ENCODE measurements around the gene IRX1. TPM values are rescaled to one million over a fixed set of nuclear protein-coding genes. Genes with fewer than 3 reads are reported as not detected.

IRX1 gene
- total RNA-seq, 1 experiment from 2014 or later: 4.1 TPM

DNA sequence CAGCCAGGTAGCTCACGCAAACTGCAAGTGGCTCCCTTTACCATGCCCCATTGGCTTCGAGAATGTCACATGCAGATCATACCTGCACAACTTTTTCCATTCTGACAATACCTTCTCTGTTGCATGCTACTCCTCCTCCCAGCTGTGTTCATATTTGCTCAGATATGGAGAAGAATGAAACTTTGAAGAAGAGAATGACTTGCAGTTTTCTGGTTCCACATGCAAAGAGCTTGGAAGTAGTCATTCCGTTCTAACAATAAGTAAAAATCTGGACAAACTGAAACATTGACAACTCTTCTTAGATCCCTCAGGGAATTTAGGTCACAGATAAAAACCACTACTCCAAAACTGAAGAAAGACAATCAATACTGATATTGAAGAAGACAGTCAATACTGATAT is 49.6 kb upstream of the IRX1 start:
- Histone ChIP-seq H3K4me1 (ENCODE audit: insufficient read depth, low read length) (no peaks in the 10 kb centered on the region), H4K20me1 (ENCODE audit: control insufficient read depth, insufficient read depth, insufficient read length) (no peaks in the 10 kb centered on the region), H3K4me2 (ENCODE audit: insufficient read depth, insufficient read length, low read length) (no peak overlapping the region), H3K79me2 (ENCODE audit: insufficient read depth, low read length) (no peaks in the 10 kb centered on the region), H3K14ac (ENCODE audit: insufficient read depth, low read length) (no peak overlapping the region), H3K23ac (ENCODE audit: insufficient read length, low read depth, low read length) (no peak overlapping the region), H2BK12ac (ENCODE audit: insufficient read length, low read depth, low read length) (no peak overlapping the region), H3K9ac (ENCODE audit: extremely low read depth, insufficient read length, low read length) (no peak overlapping the region), H3K27ac (ENCODE audit: insufficient read length, low read depth, low read length) (no peak overlapping the region), H2BK120ac (ENCODE audit: low read depth, low read length, poor library complexity, severe bottlenecking) (no peak overlapping the region), H3K56ac (ENCODE audit: insufficient read length, low read depth, low read length) (no peak overlapping the region), H3K79me1 (ENCODE audit: insufficient read depth, low read depth, low read length, poor library complexity, severe bottlenecking) (no peaks in the 10 kb centered on the region), H3T11ph (ENCODE audit: low read length) (no peak overlapping the region), H3K4ac (ENCODE audit: low read depth, low read length) (no peak overlapping the region), H4K91ac (ENCODE audit: insufficient read length, low read depth, low read length) (no peak overlapping the region), H3K23me2 (ENCODE audit: insufficient read length, low read depth, low read length, poor library complexity, severe bottlenecking) (no peaks in the 10 kb centered on the region), H2AFZ (ENCODE audit: low read length) (no peak overlapping the region), H4K8ac (replicated peaks; ENCODE audit: insufficient read length, low read depth, low read length) (no peak overlapping the region), H2AK5ac (ENCODE audit: insufficient read length, low read length) (no peak overlapping the region), H2BK15ac (ENCODE audit: low read depth, low read length) (no peak overlapping the region), H4K5ac (ENCODE audit: insufficient read length, low read depth, low read length) (no peak overlapping the region), H3K18ac (ENCODE audit: insufficient read length, low read depth, low read length) (no peak overlapping the region), H2BK5ac (ENCODE audit: insufficient read length, low read length) (no peak overlapping the region), H2BK20ac (ENCODE audit: low read depth, low read length, poor library complexity, severe bottlenecking) (no peak overlapping the region), H3K9me3 (ENCODE audit: control insufficient read depth, low read depth, low read length) (no peaks in the 10 kb centered on the region), H3K27me3 (ENCODE audit: insufficient read depth, low read length) (no peaks in the 10 kb centered on the region)
- H3K9me3 Mint-ChIP-seq: no peaks in the 10 kb centered on the region; a peak in 3 of 5 replicates
- no peaks in the 10 kb centered on the region; a peak in 1 of 7 replicates for H3K36me3 Mint-ChIP-seq (ENCODE audit: insufficient read depth in 1 of 3, low read depth in 3 of 3)
- H3K4me3 Mint-ChIP-seq: no peak overlapping the region
- TF ChIP-seq, protein P1, sequence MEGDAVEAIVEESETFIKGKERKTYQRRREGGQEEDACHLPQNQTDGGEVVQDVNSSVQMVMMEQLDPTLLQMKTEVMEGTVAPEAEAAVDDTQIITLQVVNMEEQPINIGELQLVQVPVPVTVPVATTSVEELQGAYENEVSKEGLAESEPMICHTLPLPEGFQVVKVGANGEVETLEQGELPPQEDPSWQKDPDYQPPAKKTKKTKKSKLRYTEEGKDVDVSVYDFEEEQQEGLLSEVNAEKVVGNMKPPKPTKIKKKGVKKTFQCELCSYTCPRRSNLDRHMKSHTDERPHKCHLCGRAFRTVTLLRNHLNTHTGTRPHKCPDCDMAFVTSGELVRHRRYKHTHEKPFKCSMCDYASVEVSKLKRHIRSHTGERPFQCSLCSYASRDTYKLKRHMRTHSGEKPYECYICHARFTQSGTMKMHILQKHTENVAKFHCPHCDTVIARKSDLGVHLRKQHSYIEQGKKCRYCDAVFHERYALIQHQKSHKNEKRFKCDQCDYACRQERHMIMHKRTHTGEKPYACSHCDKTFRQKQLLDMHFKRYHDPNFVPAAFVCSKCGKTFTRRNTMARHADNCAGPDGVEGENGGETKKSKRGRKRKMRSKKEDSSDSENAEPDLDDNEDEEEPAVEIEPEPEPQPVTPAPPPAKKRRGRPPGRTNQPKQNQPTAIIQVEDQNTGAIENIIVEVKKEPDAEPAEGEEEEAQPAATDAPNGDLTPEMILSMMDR (conservative IDR thresholded peaks at IDR 0.05): no peak
- no CpG with 5 or more reads among the region's 3 CpGs for WGBS (ENCODE audit: extremely low coverage, insufficient read length, low lambda C conversion rate)
- H3K4me1 Mint-ChIP-seq: peaks cover 0 to 3% of the 10 kb centered on the region in 2 experiments; a peak in 1 of 4 replicates
- H3K27me3 Mint-ChIP-seq (ENCODE audit: low read depth): no peaks in the 10 kb centered on the region
- no peak for DNase-seq
- no peak overlapping the region for H3K27ac Mint-ChIP-seq

Measured in H9 (cell line).